HepG2 (cell line): Measurements from ENCODE around the gene NTN5. TPM values are rescaled to one million over a fixed set of nuclear protein-coding genes. Genes with fewer than 3 reads are reported as not detected.
A peak's percentile ranks its signal among the peaks of the same experiment; 100 is the strongest.

Source experiments
- ARID3A ChIP-seq: IDR thresholded peaks from 2 replicates; pipeline ENCODE4 v1.6.1; 2012; ENCODE audit warnings: low read depth, low read length, improper control_type of control experiment
- BCLAF1 ChIP-seq: fragments of 450-650 bp; IDR thresholded peaks from 2 replicates; pipeline ENCODE4 v1.6.1; 2017; ENCODE audit warnings: mild to moderate bottlenecking
- BRD4 ChIP-seq: sonication (generic); formaldehyde crosslinking; IDR thresholded peaks from 2 replicates; pipeline ENCODE4 v1.4.0; 2020; ENCODE audit warnings: missing genetic modification reagents
- HNRNPUL1 ChIP-seq: fragments of 200-400 bp; formaldehyde crosslinking; IDR thresholded peaks from 2 replicates; pipeline ENCODE4 v1.6.1; 2017; ENCODE audit warnings: low read depth, mild to moderate bottlenecking, low read length, moderate library complexity
- KDM2A ChIP-seq: sonication (generic); formaldehyde crosslinking; IDR thresholded peaks from 2 replicates; pipeline ENCODE4 v1.4.0; 2020; ENCODE audit warnings: low read depth, missing genetic modification reagents, borderline replicate concordance
- NFKBIZ ChIP-seq: IDR thresholded peaks from 2 replicates; pipeline ENCODE4 v1.6.1; 2018; ENCODE audit warnings: missing genetic modification reagents, missing compliant biosample characterization
- THAP7 ChIP-seq: sonication (generic); formaldehyde crosslinking; IDR thresholded peaks from 2 replicates; pipeline ENCODE4 v1.8.1; 2023; ENCODE audit warnings: mild to moderate bottlenecking, missing genetic modification reagents
- ZMYM3 ChIP-seq: sonication (generic); formaldehyde crosslinking; IDR thresholded peaks from 2 replicates; pipeline ENCODE4 v1.5.1; 2020; ENCODE audit warnings: mild to moderate bottlenecking, missing genetic modification reagents
- ZNF281 ChIP-seq: sonication (generic); formaldehyde crosslinking; IDR thresholded peaks from 2 replicates; pipeline ENCODE4 v1.4.0; 2020; ENCODE audit warnings: missing genetic modification reagents, borderline replicate concordance
- polyA plus RNA-seq, 8 experiments: library from polyadenylated mRNA; depleted of rRNA in 3 of 8; stranded (reverse) in 7 of 8; unstranded in 1 of 8; fragments of >200 nt; fragmentation: Illumina TruSeq in 4 of 8; extraction: Trizol in 4 of 8; gene quantifications; 2 replicates each; pipeline versions ENCODE4 v1.2.1 to v1.2.3, GENCODE V29; 2011 to 2016; ENCODE audit warnings: low read depth in 4 of 8, missing spikeins in 1 of 8, mixed read lengths in 1 of 8; ENCODE audit not compliant: insufficient read depth in 1 of 8
- total RNA-seq, 5 experiments: library from RNA; depleted of rRNA; stranded (reverse); fragments of >200 nt; fragmentation: Illumina TruSeq; extraction: Trizol; gene quantifications; 2 replicates each; pipeline ENCODE4 v1.2.3, GENCODE V29; 2016; ENCODE audit warnings: low read depth in 1 of 5
- TF ChIP-seq, protein P1 (sequence below): sonication (generic); formaldehyde crosslinking; IDR thresholded peaks from 2 replicates; pipeline ENCODE4 v1.5.1; 2020; ENCODE audit warnings: missing genetic modification reagents, mild to moderate bottlenecking, borderline replicate concordance

Gene NTN5
- total and polyA plus RNA-seq, 2 of the 13 experiments (the other 11 are each of a cell fraction or from before 2014, with no cell fraction given), result 0.05 TPM; not detected in 1

- TF ChIP-seq BCLAF1 (no peak), HNRNPUL1 (no peak), ARID3A (no peak), KDM2A (CRISPR knock-in tag) (no peak; the same call in 1 of the 2 replicates), ZNF281 (CRISPR knock-in tag) (peak; percentile 42; the same call in 1 of the 2 replicates), NFKBIZ (no peak), ZMYM3 (CRISPR knock-in tag) (no peak; the same call in 1 of the 2 replicates), BRD4 (CRISPR knock-in tag) (no peak), THAP7 (CRISPR knock-in tag) (peak; percentile 96; the same call in 1 of the 2 replicates)
- TF ChIP-seq, protein P1, sequence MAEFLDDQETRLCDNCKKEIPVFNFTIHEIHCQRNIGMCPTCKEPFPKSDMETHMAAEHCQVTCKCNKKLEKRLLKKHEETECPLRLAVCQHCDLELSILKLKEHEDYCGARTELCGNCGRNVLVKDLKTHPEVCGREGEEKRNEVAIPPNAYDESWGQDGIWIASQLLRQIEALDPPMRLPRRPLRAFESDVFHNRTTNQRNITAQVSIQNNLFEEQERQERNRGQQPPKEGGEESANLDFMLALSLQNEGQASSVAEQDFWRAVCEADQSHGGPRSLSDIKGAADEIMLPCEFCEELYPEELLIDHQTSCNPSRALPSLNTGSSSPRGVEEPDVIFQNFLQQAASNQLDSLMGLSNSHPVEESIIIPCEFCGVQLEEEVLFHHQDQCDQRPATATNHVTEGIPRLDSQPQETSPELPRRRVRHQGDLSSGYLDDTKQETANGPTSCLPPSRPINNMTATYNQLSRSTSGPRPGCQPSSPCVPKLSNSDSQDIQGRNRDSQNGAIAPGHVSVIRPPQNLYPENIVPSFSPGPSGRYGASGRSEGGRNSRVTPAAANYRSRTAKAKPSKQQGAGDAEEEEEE (CRISPR knock-in tag), result no peak
Observed at GRCh38 chr19:48637449-48637947, 35.3 kb downstream of the NTN5 start (continued).
